CD14-positive monocyte (primary cell): ENCODE data around the gene VDAC1. TPM values are rescaled to one million over a fixed set of nuclear protein-coding genes. Genes with fewer than 3 reads are reported as not detected.

Experiments
- DNase-seq, 3 donors: peaks; one replicate each; pipeline ENCODE4 v3.0.0-alpha.2; 2011 to 2022
- H2AFZ ChIP-seq: 2 replicates; pipeline ENCODE4 v1.6.0; 2012; ENCODE audit warnings: mild to moderate bottlenecking, low read depth, low read length, inconsistent platforms; ENCODE audit not compliant: insufficient read depth, poor library complexity, severe bottlenecking
- H3K27ac ChIP-seq, 2 donors: 1 replicate in 1 of 2; 2 replicates in 1 of 2; pipeline ENCODE4 v1.5.1; 2012 to 2013; ENCODE audit warnings: low read length in 2 of 2, control low read depth in 1 of 2, inconsistent platforms in 1 of 2, low read depth in 1 of 2, mild to moderate bottlenecking in 1 of 2
- H3K27me3 ChIP-seq, 2 donors: one replicate each; pipeline versions ENCODE4 v1.6.0 to v1.6.1; 2011 to 2013; ENCODE audit warnings: low read length in 2 of 2; ENCODE audit not compliant: control insufficient read depth in 2 of 2, insufficient read depth in 2 of 2
- H3K36me3 ChIP-seq, 2 donors: replicated peaks in 1 of 2; 1 replicate in 1 of 2; 2 replicates in 1 of 2; pipeline versions ENCODE4 v1.5.1 to v1.6.1; 2012 to 2013; ENCODE audit warnings: low read length in 2 of 2, control low read depth in 1 of 2, inconsistent platforms in 1 of 2, mild to moderate bottlenecking in 1 of 2; ENCODE audit not compliant: insufficient read depth in 2 of 2, control insufficient read depth in 1 of 2
- H3K4me1 ChIP-seq, 2 donors: 1 replicate in 1 of 2; 2 replicates in 1 of 2; pipeline versions ENCODE4 v1.5.1 to v1.6.1; 2012 to 2013; ENCODE audit warnings: low read length in 2 of 2, control low read depth in 1 of 2, inconsistent platforms in 1 of 2, mild to moderate bottlenecking in 1 of 2, moderate library complexity in 1 of 2; ENCODE audit not compliant: insufficient read depth in 2 of 2, control insufficient read depth in 1 of 2
- H3K4me2 ChIP-seq: replicated peaks from 2 replicates; pipeline ENCODE3; 2012; ENCODE audit warnings: low read length, moderate library complexity, mild to moderate bottlenecking; ENCODE audit not compliant: poor library complexity, severe bottlenecking; ENCODE audit errors: extremely low read depth
- H3K4me3 ChIP-seq, 3 experiments: fragments of 200-600 bp in 1 of 3; sonication (generic) in 1 of 3; replicated peaks in 1 of 3; 1 replicate in 2 of 3; 2 replicates in 1 of 3; pipeline ENCODE4 v1.5.1; 2011 to 2013; ENCODE audit warnings: low read length in 3 of 3, mild to moderate bottlenecking in 3 of 3, control low read depth in 2 of 3, low read depth in 2 of 3, inconsistent platforms in 1 of 3, moderate library complexity in 1 of 3
- H3K79me2 ChIP-seq: 2 replicates; pipeline ENCODE4 v1.6.0; 2012; ENCODE audit warnings: mild to moderate bottlenecking, control low read depth, inconsistent platforms, low read length, moderate library complexity; ENCODE audit not compliant: insufficient read depth
- H3K9ac ChIP-seq: 2 replicates; pipeline ENCODE4 v1.6.0; 2017; ENCODE audit warnings: low read length, mild to moderate bottlenecking; ENCODE audit not compliant: insufficient read depth, poor library complexity, severe bottlenecking
- H3K9me3 ChIP-seq, 2 donors: replicated peaks in 1 of 2; 1 replicate in 1 of 2; 2 replicates in 1 of 2; pipeline versions ENCODE4 v1.5.1 to v1.6.1; 2012 to 2013; ENCODE audit warnings: low read length in 2 of 2, control low read depth in 1 of 2; ENCODE audit not compliant: control insufficient read depth in 1 of 2, insufficient read depth in 1 of 2
- H4K20me1 ChIP-seq: 2 replicates; pipeline ENCODE4 v1.6.0; 2012; ENCODE audit warnings: mild to moderate bottlenecking, low read length, control low read depth, moderate library complexity; ENCODE audit not compliant: insufficient read depth
- H3K27ac Mint-ChIP-seq, 7 donors: one replicate each; pipeline ENCODE4 v1.8.0; 2020; ENCODE audit warnings: mild to moderate bottlenecking in 7 of 7, mixed read lengths in 7 of 7, moderate library complexity in 6 of 7, inconsistent platforms in 2 of 7
- H3K27me3 Mint-ChIP-seq, 3 donors: one replicate each; pipeline ENCODE4 v1.8.0; 2021 to 2022; ENCODE audit warnings: low read depth in 3 of 3, mild to moderate bottlenecking in 3 of 3, mixed read lengths in 3 of 3, moderate library complexity in 3 of 3, inconsistent platforms in 1 of 3
- H3K36me3 Mint-ChIP-seq, 2 donors: one replicate each; pipeline ENCODE4 v1.8.0; 2020; ENCODE audit warnings: mixed read lengths in 2 of 2, inconsistent platforms in 1 of 2, mild to moderate bottlenecking in 1 of 2
- H3K4me1 Mint-ChIP-seq: one replicate; pipeline ENCODE4 v1.8.0; 2020; ENCODE audit warnings: mild to moderate bottlenecking, mixed read lengths
- H3K4me3 Mint-ChIP-seq, 2 donors: one replicate each; pipeline ENCODE4 v1.8.0; 2020; ENCODE audit warnings: mild to moderate bottlenecking in 2 of 2, mixed read lengths in 2 of 2, moderate library complexity in 1 of 2
- H3K9me3 Mint-ChIP-seq, 7 donors: one replicate each; pipeline ENCODE4 v1.8.0; 2020 to 2022; ENCODE audit warnings: mixed read lengths in 7 of 7, mild to moderate bottlenecking in 6 of 7, moderate library complexity in 6 of 7, inconsistent platforms in 2 of 7
- WGBS: methylation state at CpG from one replicate; pipeline ENCODE4 v1.1.5; 2013; ENCODE audit warnings: missing lambda C conversion rate; ENCODE audit not compliant: insufficient coverage; 5-methylcytosine and 5-hydroxymethylcytosine counted together
- intact Hi-C, 2 donors: fragments of 100-400 bp; cut with micrococcal nuclease; formaldehyde crosslinking; loops; one replicate each; pipeline versions ENCODE4 v1.15.0 to v1.15.1; 2023
- polyA plus RNA-seq, 3 donors: library from polyadenylated mRNA; depleted of rRNA in 1 of 3; unstranded in 2 of 3; stranded (reverse) in 1 of 3; fragments of 300-500 nt in 2 of 3; fragments of >200 nt in 1 of 3; fragmentation: Illumina TruSeq in 2 of 3; gene quantifications; 1 replicate in 2 of 3; 2 replicates in 1 of 3; pipeline ENCODE4 v1.2.3, GENCODE V29; 2012 to 2021
- TF ChIP-seq, protein P1 (sequence below): fragments of 200-600 bp; IDR thresholded peaks from one replicate; pipeline ENCODE4 v1.8.0; 2022; ENCODE audit warnings: antibody characterized with exemption, mild to moderate bottlenecking

Gene VDAC1
- polyA plus RNA-seq, 3 donors, result 59.9 to 107 (median 84.4) TPM

DNA sequence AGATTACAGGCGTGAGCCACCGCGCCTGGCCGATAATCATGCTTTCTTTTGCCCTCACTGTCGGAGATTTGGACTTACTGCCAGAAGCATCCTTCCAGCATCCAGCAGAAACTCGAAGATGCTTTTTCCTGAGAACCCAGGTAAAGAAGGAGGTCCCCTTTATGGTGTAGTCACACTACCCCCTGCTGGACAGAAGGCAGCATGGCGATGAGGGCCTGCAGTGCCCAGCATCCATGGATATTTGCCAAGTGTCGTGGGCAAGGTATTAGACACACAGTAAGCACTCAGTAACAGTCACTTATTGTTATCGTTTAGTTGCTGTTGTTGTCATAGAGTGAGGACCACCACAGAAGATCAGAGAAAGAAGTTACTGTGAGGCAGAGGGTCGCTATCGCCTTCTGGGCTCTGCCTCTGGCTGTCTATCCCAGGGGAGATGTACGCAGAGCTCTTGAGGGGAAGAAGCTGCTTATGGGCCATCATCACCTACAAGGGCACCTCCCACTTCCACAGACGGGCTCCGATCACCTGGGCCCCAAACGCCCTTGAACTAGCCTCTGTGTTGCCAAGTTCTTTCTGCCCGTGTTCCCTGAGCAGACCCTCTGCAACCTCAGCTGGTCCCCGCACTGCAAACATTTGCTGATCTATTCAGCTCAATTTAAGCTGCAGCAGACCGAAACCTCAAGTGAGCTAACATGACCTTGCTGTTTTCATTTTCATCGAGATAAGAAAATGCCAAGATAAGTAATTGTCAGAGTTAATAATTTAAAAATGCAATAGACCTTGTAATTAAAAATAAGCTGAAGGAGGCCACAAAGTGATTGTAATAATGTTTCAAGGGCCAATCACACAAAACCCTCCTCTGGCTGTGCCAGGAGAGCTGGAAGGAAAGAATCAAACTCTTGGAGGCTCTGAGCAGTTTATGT lies 60.3 kb downstream of the VDAC1 start:
- TF ChIP-seq, protein P1, sequence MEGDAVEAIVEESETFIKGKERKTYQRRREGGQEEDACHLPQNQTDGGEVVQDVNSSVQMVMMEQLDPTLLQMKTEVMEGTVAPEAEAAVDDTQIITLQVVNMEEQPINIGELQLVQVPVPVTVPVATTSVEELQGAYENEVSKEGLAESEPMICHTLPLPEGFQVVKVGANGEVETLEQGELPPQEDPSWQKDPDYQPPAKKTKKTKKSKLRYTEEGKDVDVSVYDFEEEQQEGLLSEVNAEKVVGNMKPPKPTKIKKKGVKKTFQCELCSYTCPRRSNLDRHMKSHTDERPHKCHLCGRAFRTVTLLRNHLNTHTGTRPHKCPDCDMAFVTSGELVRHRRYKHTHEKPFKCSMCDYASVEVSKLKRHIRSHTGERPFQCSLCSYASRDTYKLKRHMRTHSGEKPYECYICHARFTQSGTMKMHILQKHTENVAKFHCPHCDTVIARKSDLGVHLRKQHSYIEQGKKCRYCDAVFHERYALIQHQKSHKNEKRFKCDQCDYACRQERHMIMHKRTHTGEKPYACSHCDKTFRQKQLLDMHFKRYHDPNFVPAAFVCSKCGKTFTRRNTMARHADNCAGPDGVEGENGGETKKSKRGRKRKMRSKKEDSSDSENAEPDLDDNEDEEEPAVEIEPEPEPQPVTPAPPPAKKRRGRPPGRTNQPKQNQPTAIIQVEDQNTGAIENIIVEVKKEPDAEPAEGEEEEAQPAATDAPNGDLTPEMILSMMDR, result peak; percentile 63
- Histone ChIP-seq H2AFZ (no peak overlapping the region), H3K27me3 (no peaks in the 10 kb centered on the region), H4K20me1 (no peaks in the 10 kb centered on the region), H3K79me2 (no peaks in the 10 kb centered on the region), H3K36me3 (no peaks in the 10 kb centered on the region), H3K27ac (no peak overlapping the region), H3K9ac (no peak overlapping the region), H3K4me3 (no peak overlapping the region), H3K4me1 (no peaks in the 10 kb centered on the region), H3K9me3 (no peaks in the 10 kb centered on the region), H3K4me2 (no peak overlapping the region)
- no peaks in the 10 kb centered on the region for H3K36me3 Mint-ChIP-seq
- intact Hi-C loops, result no loop called here
- peaks cover 1 to 12% (median 3%) of the 10 kb centered on the region in 3 donors for H3K27me3 Mint-ChIP-seq
- 80% methylated on average over 14 of the region's 19 CpGs for WGBS
- no peak overlapping the region for H3K4me3 Mint-ChIP-seq
- peaks cover 1 to 4% (median 2%) of the 10 kb centered on the region in 7 donors for H3K9me3 Mint-ChIP-seq
- H3K4me1 Mint-ChIP-seq, result no peaks in the 10 kb centered on the region
- H3K27ac Mint-ChIP-seq, result no peak overlapping the region
- DNase-seq, result peak; percentile 15 to 32 (median 27)

DNA sequence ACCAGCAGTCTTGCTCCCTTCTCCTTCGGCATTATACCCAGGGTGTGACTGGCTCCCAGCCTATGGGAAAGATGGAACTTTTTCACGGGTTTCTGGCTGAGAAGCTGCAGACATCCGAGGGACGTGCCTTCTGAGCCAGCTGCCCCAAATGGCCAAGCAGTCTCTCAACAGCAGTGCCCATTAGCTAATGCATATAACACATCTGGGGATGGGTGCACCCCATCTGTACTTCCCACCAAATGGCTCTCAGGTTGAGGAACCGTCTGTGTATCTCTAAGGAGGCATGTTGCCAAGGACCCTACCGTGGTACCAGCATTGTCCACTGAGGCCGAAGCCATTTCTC lies 61.3 kb downstream of the VDAC1 start:
- H3K36me3 Mint-ChIP-seq, result no peaks in the 10 kb centered on the region

More for the DNA sequence above, 61.3 kb downstream of the VDAC1 start:
- Mint-ChIP-seq H3K4me1 (no peaks in the 10 kb centered on the region), H3K27ac (no peak overlapping the region), H3K9me3 (peaks cover 2 to 5% (median 2%) of the 10 kb centered on the region in 7 donors), H3K4me3 (no peak overlapping the region), H3K27me3 (peaks cover 1 to 12% (median 2%) of the 10 kb centered on the region in 3 donors)
- no peaks in the 10 kb centered on the region for H3K27me3 ChIP-seq
- DNase-seq, result no peak
- TF ChIP-seq, protein P1, result no peak
- no peaks in the 10 kb centered on the region for H3K79me2 ChIP-seq
- intact Hi-C loops, result no loop called here
- H4K20me1 ChIP-seq, result no peaks in the 10 kb centered on the region
- H3K4me3 ChIP-seq, result no peak overlapping the region
- no peaks in the 10 kb centered on the region for H3K4me1 ChIP-seq
- H3K36me3 ChIP-seq, result no peaks in the 10 kb centered on the region
- H3K9ac ChIP-seq, result no peak overlapping the region
- H3K4me2 ChIP-seq, result no peak overlapping the region
- 100% methylated on average over 5 of the region's 7 CpGs for WGBS
- H2AFZ ChIP-seq, result no peak overlapping the region
- no peaks in the 10 kb centered on the region for H3K9me3 ChIP-seq
- H3K27ac ChIP-seq, result no peak overlapping the region
